OCI-LY1 (cell line): Measurements from ENCODE around the gene CACNA2D3.

ENCODE experiments used
- H2AFZ ChIP-seq: fragments of 200-600 bp; sonication (generic), shearing (Covaris generic); 2 replicates; pipeline ENCODE4 v1.6.0; 2014; ENCODE audit warnings: antibody characterized with exemption, mild to moderate bottlenecking, low read length
- H3F3A ChIP-seq: fragments of 200-600 bp; sonication (generic), shearing (Covaris generic); 2 replicates; pipeline ENCODE4 v1.6.0; 2014; ENCODE audit warnings: mild to moderate bottlenecking, antibody characterized with exemption, low read length, moderate library complexity; ENCODE audit not compliant: insufficient read depth
- H3K27ac ChIP-seq: fragments of 200-600 bp; sonication (generic); 2 replicates; pipeline ENCODE4 v1.5.1; 2014; ENCODE audit warnings: low read length, mixed run types, mild to moderate bottlenecking, low read depth; ENCODE audit not compliant: poor library complexity, severe bottlenecking
- H3K27me3 ChIP-seq: fragments of 200-600 bp; sonication (generic); 2 replicates; pipeline ENCODE4 v1.6.0; 2014; ENCODE audit warnings: antibody characterized with exemption, mild to moderate bottlenecking, low read length, moderate library complexity; ENCODE audit not compliant: insufficient read depth
- H3K36me3 ChIP-seq: fragments of 200-600 bp; sonication (generic); 2 replicates; pipeline ENCODE4 v1.6.1; 2014; ENCODE audit warnings: mild to moderate bottlenecking, antibody characterized with exemption, low read length, moderate library complexity, mixed read lengths; ENCODE audit not compliant: insufficient read depth
- H3K4me1 ChIP-seq: fragments of 200-600 bp; sonication (generic); 2 replicates; pipeline ENCODE4 v1.5.1; 2014; ENCODE audit warnings: mild to moderate bottlenecking, low read length, moderate library complexity; ENCODE audit not compliant: insufficient read depth, severe bottlenecking
- H3K4me2 ChIP-seq: fragments of 200-600 bp; sonication (generic), shearing (Covaris generic); 2 replicates; pipeline ENCODE4 v1.6.1; 2014; ENCODE audit warnings: low read length
- H3K4me3 ChIP-seq: fragments of 200-600 bp; sonication (generic); 2 replicates; pipeline ENCODE4 v1.5.1; 2014; ENCODE audit warnings: low read length, low read depth, mild to moderate bottlenecking, mixed read lengths; ENCODE audit not compliant: poor library complexity, severe bottlenecking
- H3K79me2 ChIP-seq: fragments of 200-600 bp; shearing (Covaris generic); 2 replicates; pipeline ENCODE4 v1.6.1; 2016; ENCODE audit warnings: mixed run types, low read length, mixed read lengths; ENCODE audit not compliant: insufficient read depth
- H3K9ac ChIP-seq: fragments of 200-600 bp; sonication (generic), shearing (Covaris generic); 2 replicates; pipeline ENCODE4 v1.6.1; 2014; ENCODE audit warnings: mild to moderate bottlenecking, low read length, mixed read lengths
- H3K9me2 ChIP-seq: fragments of 200-600 bp; sonication (generic), shearing (Covaris generic); 2 replicates; pipeline ENCODE4 v1.6.1; 2014; ENCODE audit warnings: low read depth, mild to moderate bottlenecking, low read length, mixed read lengths
- H3K9me3 ChIP-seq: fragments of 200-600 bp; shearing (Covaris generic); 2 replicates; pipeline ENCODE4 v1.6.1; 2014; ENCODE audit warnings: low read length, mixed read lengths
- H4K20me1 ChIP-seq: fragments of 200-600 bp; sonication (generic), shearing (Covaris generic); 2 replicates; pipeline ENCODE4 v1.6.0; 2016; ENCODE audit warnings: mild to moderate bottlenecking, low read length; ENCODE audit not compliant: insufficient read depth
- EZH2 ChIP-seq: fragments of 200-600 bp; sonication (generic), shearing (Covaris generic); IDR thresholded peaks from 2 replicates; pipeline ENCODE4 v1.8.0; 2017; ENCODE audit warnings: borderline replicate concordance, mixed run types, mild to moderate bottlenecking, antibody characterized with exemption, low read length, moderate library complexity, mixed read lengths
- TF ChIP-seq, protein P1 (sequence below): fragments of 200-600 bp; sonication (generic), shearing (Covaris generic); IDR thresholded peaks from 2 replicates; pipeline ENCODE4 v1.5.1; 2017; ENCODE audit warnings: mild to moderate bottlenecking, antibody characterized with exemption, low read length, moderate library complexity, mixed read lengths

Gene CACNA2D3

DNA sequence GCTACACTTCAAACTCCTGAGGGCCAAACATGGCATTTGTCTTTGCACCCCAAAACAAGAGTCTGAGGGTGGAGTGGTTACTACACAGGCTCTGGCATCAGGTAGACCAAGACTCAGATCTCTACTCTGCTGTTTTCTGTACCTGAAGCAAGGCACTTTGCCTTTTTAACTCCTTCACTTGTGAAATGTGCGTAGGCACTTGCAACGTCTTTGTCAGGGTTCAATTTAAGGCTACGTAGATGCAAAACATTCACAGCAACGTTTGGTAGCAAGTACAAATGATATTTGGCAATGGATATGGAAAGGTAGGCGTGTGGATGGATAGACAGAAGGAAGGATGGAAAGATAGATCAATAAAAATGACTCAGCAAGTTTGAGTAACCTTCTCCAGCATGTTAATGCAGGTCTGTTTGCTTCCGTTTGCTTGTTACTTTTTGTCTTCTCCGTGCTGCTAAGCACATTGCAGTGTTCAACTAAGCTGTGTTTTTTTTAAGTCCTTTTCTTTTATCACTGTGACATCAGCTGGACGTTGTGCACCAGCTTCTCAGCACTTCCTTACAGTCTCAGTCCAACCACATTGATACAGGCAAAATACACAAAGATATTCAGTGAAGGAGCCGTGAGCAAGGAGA is 704.8 kb downstream of the CACNA2D3 start:
- H3K9me3 ChIP-seq = no peaks in the 10 kb centered on the region
- no peaks in the 10 kb centered on the region for H4K20me1 ChIP-seq
- no peaks in the 10 kb centered on the region for H3K9me2 ChIP-seq
- no peaks in the 10 kb centered on the region for H3F3A ChIP-seq
- no peak overlapping the region for H2AFZ ChIP-seq
- no peak overlapping the region for H3K4me3 ChIP-seq
- TF ChIP-seq EZH2 = no peak
- TF ChIP-seq, protein P1, sequence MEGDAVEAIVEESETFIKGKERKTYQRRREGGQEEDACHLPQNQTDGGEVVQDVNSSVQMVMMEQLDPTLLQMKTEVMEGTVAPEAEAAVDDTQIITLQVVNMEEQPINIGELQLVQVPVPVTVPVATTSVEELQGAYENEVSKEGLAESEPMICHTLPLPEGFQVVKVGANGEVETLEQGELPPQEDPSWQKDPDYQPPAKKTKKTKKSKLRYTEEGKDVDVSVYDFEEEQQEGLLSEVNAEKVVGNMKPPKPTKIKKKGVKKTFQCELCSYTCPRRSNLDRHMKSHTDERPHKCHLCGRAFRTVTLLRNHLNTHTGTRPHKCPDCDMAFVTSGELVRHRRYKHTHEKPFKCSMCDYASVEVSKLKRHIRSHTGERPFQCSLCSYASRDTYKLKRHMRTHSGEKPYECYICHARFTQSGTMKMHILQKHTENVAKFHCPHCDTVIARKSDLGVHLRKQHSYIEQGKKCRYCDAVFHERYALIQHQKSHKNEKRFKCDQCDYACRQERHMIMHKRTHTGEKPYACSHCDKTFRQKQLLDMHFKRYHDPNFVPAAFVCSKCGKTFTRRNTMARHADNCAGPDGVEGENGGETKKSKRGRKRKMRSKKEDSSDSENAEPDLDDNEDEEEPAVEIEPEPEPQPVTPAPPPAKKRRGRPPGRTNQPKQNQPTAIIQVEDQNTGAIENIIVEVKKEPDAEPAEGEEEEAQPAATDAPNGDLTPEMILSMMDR = no peak
- no peaks in the 10 kb centered on the region for H3K4me1 ChIP-seq
- H3K27ac ChIP-seq = no peak overlapping the region
- no peaks in the 10 kb centered on the region for H3K27me3 ChIP-seq
- H3K4me2 ChIP-seq = no peak overlapping the region
- no peak overlapping the region for H3K9ac ChIP-seq
- H3K79me2 ChIP-seq = no peaks in the 10 kb centered on the region
- no peaks in the 10 kb centered on the region for H3K36me3 ChIP-seq

DNA sequence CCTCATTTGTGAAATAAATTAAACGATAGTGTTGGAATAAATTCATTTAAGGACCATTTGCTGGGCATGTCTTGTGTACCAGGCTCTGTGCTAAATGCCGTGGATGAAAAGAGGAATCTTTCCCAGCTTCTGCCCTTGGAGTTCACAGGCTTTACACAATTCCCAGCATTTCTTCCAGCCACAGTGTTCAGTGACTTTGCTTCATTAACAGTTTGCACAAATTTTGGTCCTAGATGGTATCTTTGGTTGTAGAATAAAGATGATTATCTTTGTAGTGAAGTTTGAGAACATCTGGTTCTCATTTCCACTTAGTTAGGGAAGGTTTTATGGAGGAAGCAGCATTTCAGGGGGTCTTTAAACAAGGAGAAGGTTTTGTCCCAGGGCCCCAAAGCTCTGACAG is 705.4 kb downstream of the CACNA2D3 start:
- Histone ChIP-seq H3K4me3 (no peak overlapping the region), H3K27ac (no peak overlapping the region), H3K79me2 (no peaks in the 10 kb centered on the region), H3K9ac (no peak overlapping the region), H4K20me1 (no peaks in the 10 kb centered on the region), H3F3A (no peaks in the 10 kb centered on the region), H3K27me3 (no peaks in the 10 kb centered on the region), H3K9me3 (no peaks in the 10 kb centered on the region), H3K4me1 (no peaks in the 10 kb centered on the region), H3K9me2 (no peaks in the 10 kb centered on the region), H3K36me3 (no peaks in the 10 kb centered on the region), H2AFZ (no peak overlapping the region), H3K4me2 (no peak overlapping the region)
- no peak for TF ChIP-seq EZH2
- TF ChIP-seq, protein P1 = no peak

DNA sequence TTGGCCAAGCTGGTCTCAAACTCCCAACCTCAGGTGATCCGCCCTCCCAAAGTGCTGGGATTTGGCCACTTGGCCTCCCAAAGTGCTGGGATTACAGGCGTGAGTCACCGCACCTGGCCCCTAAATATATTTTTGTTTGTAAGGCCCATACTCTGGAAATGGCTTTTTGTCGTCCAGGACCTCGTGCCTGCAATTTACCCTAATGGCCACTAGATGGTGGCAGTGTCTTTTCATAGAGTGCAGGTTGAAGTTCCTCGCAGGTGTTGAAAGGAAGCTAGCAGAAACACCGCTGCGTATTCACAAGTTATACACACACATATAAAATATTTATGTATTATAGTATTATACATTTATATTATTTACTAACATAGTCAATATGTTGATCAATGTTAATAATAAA is 708.3 kb downstream of the CACNA2D3 start:
- no peak overlapping the region for H2AFZ ChIP-seq
- H3K4me1 ChIP-seq = no peaks in the 10 kb centered on the region
- no peaks in the 10 kb centered on the region for H3K27me3 ChIP-seq
- H3F3A ChIP-seq = no peaks in the 10 kb centered on the region
- H3K4me2 ChIP-seq = no peak overlapping the region
- TF ChIP-seq, protein P1 = peak; percentile 68
- TF ChIP-seq EZH2 = no peak
- no peak overlapping the region for H3K27ac ChIP-seq
- no peaks in the 10 kb centered on the region for H3K79me2 ChIP-seq
- H3K36me3 ChIP-seq = no peaks in the 10 kb centered on the region
- no peaks in the 10 kb centered on the region for H3K9me3 ChIP-seq
- H3K9ac ChIP-seq = no peak overlapping the region
- no peaks in the 10 kb centered on the region for H3K9me2 ChIP-seq
- H3K4me3 ChIP-seq = no peak overlapping the region
- H4K20me1 ChIP-seq = no peaks in the 10 kb centered on the region
